Measurements from ENCODE around the gene NRCAM.

The NRCAM gene

GRCh38 chr7:108149119-108149518 lies 307.1 kb downstream of the NRCAM start:
- POLR2A ChIA-PET, result no interaction called here

GRCh38 chr7:108147031-108147563 lies 309.1 kb downstream of the NRCAM start:
- POLR2A ChIA-PET, result no interaction called here
- Histone ChIP-seq H3K4me3 (ENCODE audit: low read depth, low read length) (no peak overlapping the region), H3K4me1 (ENCODE audit: control insufficient read depth, insufficient read depth, low read length) (no peaks in the 10 kb centered on the region), H3K36me3 (ENCODE audit: control insufficient read depth in 2 of 2, insufficient read depth in 1 of 2, low read length in 2 of 2) (no peaks in the 10 kb centered on the region), H3K9me3 (ENCODE audit: control insufficient read depth, insufficient read depth, low read depth, low read length) (no peaks in the 10 kb centered on the region), H3K27ac (ENCODE audit: extremely low read depth, low read depth, low read length) (no peak overlapping the region)
- CTCF ChIA-PET, result interaction anchor here (0.6 to 2.7 kb wide), 7 partner anchors 9 to 269 kb away, joined by 3 to 19 read pairs (median 6); partner anchors contain the start of gene LAMB4
- no peak for TF ChIP-seq ZNF223 (tag by site-specific recombination; IDR thresholded peaks at IDR 0.05)
- no peak for TF ChIP-seq ZNF704 (tag by site-specific recombination; IDR thresholded peaks at IDR 0.05)
- no peak for TF ChIP-seq ZNF416 (tag by site-specific recombination; IDR thresholded peaks at IDR 0.05)
- no peak for TF ChIP-seq ZNF114 (tag by site-specific recombination; IDR thresholded peaks at IDR 0.05)
- TF ChIP-seq YY1 (tag by site-specific recombination; IDR thresholded peaks at IDR 0.05), result no peak
- no peak for TF ChIP-seq ZNF280D (tag by site-specific recombination; IDR thresholded peaks at IDR 0.05)
- no peak for TF ChIP-seq ZNF488 (tag by site-specific recombination; IDR thresholded peaks at IDR 0.05)

More at GRCh38 chr7:108149119-108149518, 307.1 kb downstream of the NRCAM start:
- TF ChIP-seq ZBTB6 (tag by site-specific recombination; IDR thresholded peaks at IDR 0.05), result no peak
- no peak for TF ChIP-seq ZNF146 (tag by site-specific recombination; IDR thresholded peaks at IDR 0.05)
- TF ChIP-seq ZBTB44 (tag by site-specific recombination; IDR thresholded peaks at IDR 0.05), result no peak
- no peak for TF ChIP-seq GLIS2 (tag by site-specific recombination; IDR thresholded peaks at IDR 0.05)
- no peak for TF ChIP-seq ZNF580 (tag by site-specific recombination; IDR thresholded peaks at IDR 0.05)
- TF ChIP-seq ZNF221 (tag by site-specific recombination; IDR thresholded peaks at IDR 0.05; ENCODE audit: borderline replicate concordance), result no peak
- no peak for TF ChIP-seq ZSCAN4 (tag by site-specific recombination; IDR thresholded peaks at IDR 0.05)
- TF ChIP-seq ZNF626 (tag by site-specific recombination; IDR thresholded peaks at IDR 0.05), result no peak
- TF ChIP-seq ZNF132 (tag by site-specific recombination; IDR thresholded peaks at IDR 0.05; ENCODE audit: borderline replicate concordance), result no peak
- TF ChIP-seq ZNF629 (tag by site-specific recombination; IDR thresholded peaks at IDR 0.05), result no peak
- no peak for TF ChIP-seq ZSCAN5A (tag by site-specific recombination; IDR thresholded peaks at IDR 0.05)
- TF ChIP-seq KLF9 (tag by site-specific recombination; IDR thresholded peaks at IDR 0.05; ENCODE audit: low read depth), result no peak
- no peak for TF ChIP-seq ZNF792 (tag by site-specific recombination; IDR thresholded peaks at IDR 0.05)
- no peak for TF ChIP-seq RBAK (tag by site-specific recombination; IDR thresholded peaks at IDR 0.05)
- TF ChIP-seq GLI2 (tag by site-specific recombination; IDR thresholded peaks at IDR 0.05; ENCODE audit: borderline replicate concordance, low read depth), result no peak
- no peak for TF ChIP-seq MEIS1 (CRISPR knock-in tag; IDR thresholded peaks at IDR 0.05; ENCODE audit: borderline replicate concordance)
- no peak for TF ChIP-seq BCL11A (tag by site-specific recombination; IDR thresholded peaks at IDR 0.05; ENCODE audit: low read depth)
- no peak for TF ChIP-seq ZNF19 (tag by site-specific recombination; IDR thresholded peaks at IDR 0.05; ENCODE audit: low read depth)
- no peak for TF ChIP-seq ZNF621 (tag by site-specific recombination; IDR thresholded peaks at IDR 0.05)
- Histone ChIP-seq H3K36me3 (ENCODE audit: control insufficient read depth in 2 of 2, insufficient read depth in 1 of 2, low read length in 2 of 2) (no peaks in the 10 kb centered on the region), H3K4me1 (ENCODE audit: control insufficient read depth, insufficient read depth, low read length) (no peaks in the 10 kb centered on the region), H3K27ac (ENCODE audit: extremely low read depth, low read depth, low read length) (no peak overlapping the region), H3K9me3 (ENCODE audit: control insufficient read depth, insufficient read depth, low read depth, low read length) (no peaks in the 10 kb centered on the region), H3K4me3 (ENCODE audit: low read depth, low read length) (no peak overlapping the region)
- CTCF ChIA-PET, result interaction anchor here (0.8 kb wide), 1 partner anchor 348 kb away, joined by 5 read pairs; no protein-coding TSS in a partner anchor
